GM21786 (cell line): ENCODE measurements around the gene DAZAP1.
"Not testable (repeated sequence)": the region's sequence is repeated elsewhere in the genome, so short reads cannot be mapped to it uniquely, and the experiment has no call there.

Experiments used
- ATAC-seq: cut with Tn5 transposase; IDR thresholded peaks from one replicate; pipeline ENCODE4 v1.9.1; 2021; ENCODE audit not compliant: unreplicated experiment

Gene DAZAP1

DNA sequence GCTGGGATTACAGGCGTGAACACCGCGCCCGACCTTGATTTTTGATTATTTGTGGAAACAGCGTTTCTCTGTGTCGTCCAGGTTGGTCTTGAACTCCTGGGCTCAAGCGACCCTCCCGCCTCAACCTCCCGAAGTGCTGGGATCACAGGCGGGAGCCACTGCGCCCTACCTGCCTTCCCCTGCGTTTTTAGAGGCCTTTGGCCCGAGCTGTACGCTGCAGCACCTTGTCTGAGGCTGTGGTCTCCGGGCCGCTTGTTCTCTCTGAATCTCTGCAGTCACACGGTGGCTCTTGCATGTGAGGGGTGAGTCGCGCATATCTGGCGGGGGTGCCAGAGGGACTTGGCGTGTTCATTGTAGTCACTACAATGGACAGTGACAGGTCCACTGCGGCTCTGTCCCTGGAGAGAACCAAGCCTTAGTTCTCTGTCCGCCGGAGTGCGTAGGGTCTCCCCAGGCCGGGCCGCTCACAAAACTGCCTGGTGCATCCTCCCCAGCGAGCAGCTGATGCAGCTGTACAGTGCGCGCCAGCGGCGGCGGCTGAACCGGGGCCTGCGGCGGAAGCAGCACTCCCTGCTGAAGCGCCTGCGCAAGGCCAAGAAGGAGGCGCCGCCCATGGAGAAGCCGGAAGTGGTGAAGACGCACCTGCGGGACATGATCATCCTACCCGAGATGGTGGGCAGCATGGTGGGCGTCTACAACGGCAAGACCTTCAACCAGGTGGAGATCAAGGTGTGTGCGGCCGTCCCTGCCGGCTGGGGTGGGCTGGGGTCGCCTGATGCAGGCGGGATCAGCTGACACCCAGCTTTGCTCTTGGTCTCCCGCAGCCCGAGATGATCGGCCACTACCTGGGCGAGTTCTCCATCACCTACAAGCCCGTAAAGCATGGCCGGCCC, 32.4 kb downstream of the DAZAP1 start:
- ATAC-seq, result not testable (repeated sequence)

DNA sequence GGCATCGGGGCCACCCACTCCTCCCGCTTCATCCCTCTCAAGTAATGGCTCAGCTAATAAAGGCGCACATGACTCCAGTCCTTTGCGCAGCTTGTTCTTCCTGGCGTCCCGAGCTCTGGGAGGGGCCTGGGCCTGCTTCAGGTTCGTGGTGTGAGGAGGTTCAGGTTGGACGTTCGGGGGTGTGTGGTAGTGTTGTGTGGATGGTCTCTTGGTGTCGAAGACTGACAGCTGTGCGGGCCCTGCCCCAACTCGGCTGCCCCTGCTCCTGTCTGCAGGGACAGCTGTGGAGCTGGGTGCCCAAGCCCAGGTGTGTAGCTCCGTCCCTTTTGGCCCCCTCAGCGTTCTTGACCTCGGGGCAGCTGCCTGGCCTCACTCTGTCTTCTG, 33.0 kb downstream of the DAZAP1 start:
- ATAC-seq, result no peak

DNA sequence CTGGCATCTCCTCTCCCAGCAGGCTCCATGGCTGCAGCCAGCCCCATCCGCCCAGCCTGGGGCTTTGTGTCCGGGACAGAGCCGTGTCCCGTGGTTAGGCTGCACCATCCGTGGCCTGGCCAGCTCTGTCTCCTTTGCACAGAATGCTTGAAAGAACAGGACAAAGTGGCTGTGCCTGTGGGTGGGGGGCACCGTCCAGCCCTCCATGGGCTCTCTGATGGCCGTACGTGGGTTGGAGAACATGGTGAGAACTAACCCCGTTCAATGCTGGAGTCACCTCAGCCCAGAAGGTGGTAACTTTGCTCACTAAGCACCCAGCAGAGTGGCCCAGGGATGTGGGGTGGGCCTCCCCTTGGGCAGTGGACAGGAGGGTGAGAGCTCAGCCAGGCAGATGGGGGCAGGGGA, 33.6 kb downstream of the DAZAP1 start:
- no peak for ATAC-seq

- no peak for ATAC-seq
Measured at GRCh38 chr19:1441677-1442438, 34.5 kb downstream of the DAZAP1 start.

- ATAC-seq, result no peak
Measured at GRCh38 chr19:1445185-1445931, 38.0 kb downstream of the DAZAP1 start.

DNA sequence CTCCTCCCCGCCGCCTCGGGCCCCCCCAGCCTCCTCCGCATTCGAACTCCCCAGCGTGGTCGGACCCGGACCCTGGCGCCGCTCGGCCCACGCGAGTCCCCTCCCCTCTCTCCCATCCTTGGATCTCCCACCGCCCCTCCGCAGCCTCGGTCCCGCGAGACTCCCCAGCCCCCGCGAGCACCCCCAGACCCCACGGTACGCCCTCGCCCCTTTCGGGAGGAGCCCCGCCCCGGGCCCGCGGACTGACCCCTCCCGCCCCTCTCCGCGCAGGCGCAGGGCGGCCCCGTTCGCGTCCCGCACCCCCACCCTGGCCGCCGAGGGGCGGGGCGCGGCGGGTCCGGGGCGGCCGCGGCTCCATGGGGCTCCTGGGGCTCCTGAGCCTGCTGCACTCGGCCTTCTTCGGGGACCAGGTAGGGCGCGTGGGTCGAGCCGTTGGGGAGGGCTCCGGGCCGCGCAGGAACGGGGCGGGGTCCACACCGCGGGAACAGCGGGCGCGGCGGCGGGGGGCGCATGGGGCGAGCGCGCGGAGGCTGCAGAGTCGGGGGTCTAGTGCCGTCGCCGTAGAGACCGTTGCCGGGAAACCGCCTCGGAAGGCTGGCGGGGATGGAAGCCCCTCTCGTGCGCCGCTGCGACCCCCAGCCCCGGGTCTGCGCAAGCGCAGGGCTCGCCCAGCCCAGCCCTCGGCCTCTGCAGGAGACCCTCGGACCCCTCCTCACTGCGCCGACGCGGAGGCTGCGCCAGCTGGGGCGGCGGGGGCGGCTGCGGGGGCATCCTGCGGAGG, 38.7 kb downstream of the DAZAP1 start:
- ATAC-seq, result no peak

DNA sequence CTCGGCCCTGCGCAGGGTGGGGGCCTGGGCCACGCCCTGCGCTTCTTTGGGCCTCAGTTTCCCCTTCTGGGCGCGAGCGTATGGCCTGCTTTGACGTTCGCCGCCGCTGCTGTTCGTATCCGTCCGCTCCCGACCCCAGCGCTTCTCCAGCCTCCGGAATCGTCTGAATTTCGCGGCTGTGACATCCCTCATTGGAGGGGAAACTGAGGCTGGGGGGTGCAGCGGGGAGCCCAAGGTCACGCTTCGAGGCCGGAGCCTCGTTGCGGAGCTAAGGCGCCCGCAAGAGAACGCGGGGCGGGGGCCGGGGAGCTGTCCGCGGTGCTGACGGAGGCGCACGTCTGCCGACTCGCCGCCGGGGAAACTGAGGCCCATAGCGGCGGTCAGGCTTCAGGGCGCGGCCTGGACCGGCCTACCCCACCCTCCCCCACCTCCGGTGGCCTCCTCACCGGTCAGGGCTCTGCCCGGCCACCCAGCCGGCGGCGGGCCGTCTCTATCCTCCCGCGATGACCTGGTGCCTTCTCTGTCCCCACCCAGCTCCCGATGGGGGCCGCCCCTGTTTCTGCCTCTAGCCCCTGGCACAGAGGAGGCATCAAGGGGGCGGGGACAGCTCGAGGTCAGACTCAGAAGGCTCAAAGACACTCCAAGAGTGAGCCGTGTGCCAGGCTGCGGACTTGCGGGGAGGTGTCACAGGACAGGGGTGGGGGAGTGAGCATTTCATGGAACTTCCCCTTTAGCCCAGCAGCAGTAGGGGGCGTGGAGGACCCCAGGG, 39.5 kb downstream of the DAZAP1 start:
- ATAC-seq, result no peak

GRCh38 chr19:1447504-1447903, 40.1 kb downstream of the DAZAP1 start:
- no peak for ATAC-seq

DNA sequence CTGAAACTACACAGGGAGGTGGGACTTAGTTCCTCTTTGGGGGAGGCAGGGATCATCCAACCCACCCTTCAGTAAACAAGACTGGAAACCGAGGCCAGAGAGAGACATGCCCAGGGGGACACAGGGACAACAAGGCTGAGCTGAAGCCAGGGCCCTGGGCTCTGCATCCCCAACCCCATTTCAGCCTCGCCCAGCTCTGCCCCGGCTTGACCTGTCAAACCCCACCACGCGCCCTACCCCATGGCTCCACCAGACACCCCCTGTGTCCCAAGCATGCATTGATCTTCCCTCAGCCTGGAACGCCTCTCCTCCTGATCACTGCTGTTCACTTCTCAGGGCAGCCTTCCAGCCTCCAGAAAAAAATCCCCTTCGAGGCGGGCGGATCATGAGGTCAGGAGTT, 40.6 kb downstream of the DAZAP1 start:
- ATAC-seq, result no peak

- ATAC-seq, result no peak
Measured at GRCh38 chr19:1449467-1450442, 42.4 kb downstream of the DAZAP1 start, which contains the start of gene APC2. TSS of gene APC2 (plus strand) at chr19:1450121. CDS start at chr19:1453002, 2,881 bp downstream.

GRCh38 chr19:1450735-1451731, 43.6 kb downstream of the DAZAP1 start:
- ATAC-seq, result no peak

- ATAC-seq, result no peak
Measured at GRCh38 chr19:1451916-1452801, 44.8 kb downstream of the DAZAP1 start.

DNA sequence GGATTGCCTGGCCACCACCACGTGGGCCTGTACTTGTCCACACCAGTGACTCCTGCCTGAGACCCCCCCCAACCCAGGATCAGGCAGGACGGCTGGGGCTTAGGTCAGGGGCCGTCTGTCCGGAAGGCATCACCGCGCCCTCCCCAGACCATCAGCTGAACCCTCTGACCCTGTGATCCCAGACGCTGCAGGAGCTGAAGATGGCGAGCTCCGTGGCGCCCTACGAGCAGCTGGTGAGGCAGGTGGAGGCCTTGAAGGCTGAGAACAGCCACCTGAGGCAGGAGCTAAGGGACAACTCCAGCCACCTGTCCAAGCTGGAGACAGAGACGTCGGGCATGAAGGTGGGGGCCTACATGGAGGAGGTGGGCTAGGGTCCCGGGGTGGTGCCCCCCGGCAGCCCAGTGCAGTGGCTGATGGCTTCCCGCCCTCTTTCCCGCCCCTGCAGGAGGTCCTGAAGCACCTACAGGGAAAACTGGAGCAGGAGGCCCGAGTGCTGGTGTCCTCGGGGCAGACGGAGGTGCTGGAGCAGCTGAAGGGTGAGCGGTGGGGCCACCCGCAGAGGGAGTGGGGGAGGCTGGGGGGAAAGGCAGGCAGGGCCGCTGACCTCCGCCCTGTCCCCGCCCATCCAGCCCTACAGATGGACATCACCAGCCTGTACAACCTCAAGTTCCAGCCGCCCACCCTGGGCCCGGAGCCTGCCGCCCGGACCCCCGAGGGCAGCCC, 45.6 kb downstream of the DAZAP1 start:
- no peak for ATAC-seq

DNA sequence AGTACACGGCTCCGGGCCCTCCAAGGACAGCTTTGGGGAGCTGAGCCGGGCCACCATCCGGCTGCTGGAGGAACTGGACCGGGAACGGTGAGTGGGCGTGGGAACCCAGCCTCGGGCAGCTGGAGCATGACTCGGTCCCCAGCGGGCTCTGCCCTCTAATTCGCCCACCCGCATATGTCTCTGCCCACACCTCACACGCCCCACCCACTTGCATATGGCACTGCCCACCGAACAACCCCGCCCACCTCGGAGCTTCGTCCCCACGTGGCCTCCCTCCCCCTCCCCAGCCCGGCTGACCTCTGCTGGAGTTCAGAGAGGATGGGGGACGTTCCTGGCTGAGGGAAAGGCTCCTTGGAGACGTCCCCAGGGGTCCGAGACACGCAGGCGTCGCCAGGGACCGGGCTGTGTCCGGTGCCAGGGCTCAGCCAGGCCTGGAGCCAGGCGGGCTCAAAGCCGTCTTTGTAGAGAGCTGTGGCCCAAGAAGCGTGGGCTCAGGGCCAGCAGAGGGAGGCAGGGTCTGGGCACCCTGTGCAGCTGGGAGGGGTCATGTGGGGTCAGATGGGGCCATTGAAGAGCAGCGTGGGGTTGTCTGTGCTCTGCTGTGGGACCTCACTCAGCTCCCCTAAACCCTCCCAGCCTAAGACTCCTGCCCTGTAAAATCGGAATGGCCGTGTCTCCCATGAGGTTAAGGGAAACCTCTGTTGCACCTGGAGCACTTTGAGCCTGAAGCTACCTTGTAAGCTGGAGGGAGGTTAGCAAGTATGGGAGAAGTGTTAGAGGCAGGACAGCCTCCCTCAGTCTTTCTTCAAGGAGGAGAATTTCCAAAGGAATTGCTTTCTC, 46.4 kb downstream of the DAZAP1 start:
- no peak for ATAC-seq

GRCh38 chr19:1455002-1455335, 47.6 kb downstream of the DAZAP1 start:
- ATAC-seq, result no peak
